Measurements from ENCODE around the gene KRTAP10-5. TPM values are rescaled to one million over a fixed set of nuclear protein-coding genes. Genes with fewer than 3 reads are reported as not detected.
"Not testable (repeated sequence)": the region's sequence is repeated elsewhere in the genome, so short reads cannot be mapped to it uniquely, and the experiment has no call there.

Gene KRTAP10-5
- total RNA-seq, 1 donor, result not detected

DNA sequence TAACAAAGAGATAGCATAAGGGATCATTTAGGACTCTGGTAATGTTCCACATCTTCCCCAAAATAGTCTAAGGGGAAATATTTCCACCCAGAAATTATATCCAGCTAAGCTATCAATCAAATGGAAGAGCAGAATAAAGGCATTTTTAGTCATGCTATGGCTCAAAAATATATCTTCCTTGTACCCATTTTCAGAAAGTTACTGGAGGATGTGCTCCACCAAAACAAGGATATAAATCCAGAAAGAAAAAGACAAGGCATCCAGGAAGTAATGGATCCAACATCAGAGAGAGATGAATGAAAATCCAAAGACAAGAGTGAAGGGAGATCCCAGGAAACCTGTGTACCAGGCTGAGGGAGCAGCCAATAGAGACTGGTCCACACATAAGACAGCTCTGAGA, 28.8 kb upstream of the KRTAP10-5 start:
- no peak overlapping the region for H3K4me3 ChIP-seq (ENCODE audit: low read depth, low read length)
- TF ChIP-seq, protein P1, sequence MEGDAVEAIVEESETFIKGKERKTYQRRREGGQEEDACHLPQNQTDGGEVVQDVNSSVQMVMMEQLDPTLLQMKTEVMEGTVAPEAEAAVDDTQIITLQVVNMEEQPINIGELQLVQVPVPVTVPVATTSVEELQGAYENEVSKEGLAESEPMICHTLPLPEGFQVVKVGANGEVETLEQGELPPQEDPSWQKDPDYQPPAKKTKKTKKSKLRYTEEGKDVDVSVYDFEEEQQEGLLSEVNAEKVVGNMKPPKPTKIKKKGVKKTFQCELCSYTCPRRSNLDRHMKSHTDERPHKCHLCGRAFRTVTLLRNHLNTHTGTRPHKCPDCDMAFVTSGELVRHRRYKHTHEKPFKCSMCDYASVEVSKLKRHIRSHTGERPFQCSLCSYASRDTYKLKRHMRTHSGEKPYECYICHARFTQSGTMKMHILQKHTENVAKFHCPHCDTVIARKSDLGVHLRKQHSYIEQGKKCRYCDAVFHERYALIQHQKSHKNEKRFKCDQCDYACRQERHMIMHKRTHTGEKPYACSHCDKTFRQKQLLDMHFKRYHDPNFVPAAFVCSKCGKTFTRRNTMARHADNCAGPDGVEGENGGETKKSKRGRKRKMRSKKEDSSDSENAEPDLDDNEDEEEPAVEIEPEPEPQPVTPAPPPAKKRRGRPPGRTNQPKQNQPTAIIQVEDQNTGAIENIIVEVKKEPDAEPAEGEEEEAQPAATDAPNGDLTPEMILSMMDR (IDR thresholded peaks at IDR 0.05; ENCODE audit: insufficient read depth, low read length), result no peak
- DNase-seq (ENCODE audit: low read depth), result no peak

DNA sequence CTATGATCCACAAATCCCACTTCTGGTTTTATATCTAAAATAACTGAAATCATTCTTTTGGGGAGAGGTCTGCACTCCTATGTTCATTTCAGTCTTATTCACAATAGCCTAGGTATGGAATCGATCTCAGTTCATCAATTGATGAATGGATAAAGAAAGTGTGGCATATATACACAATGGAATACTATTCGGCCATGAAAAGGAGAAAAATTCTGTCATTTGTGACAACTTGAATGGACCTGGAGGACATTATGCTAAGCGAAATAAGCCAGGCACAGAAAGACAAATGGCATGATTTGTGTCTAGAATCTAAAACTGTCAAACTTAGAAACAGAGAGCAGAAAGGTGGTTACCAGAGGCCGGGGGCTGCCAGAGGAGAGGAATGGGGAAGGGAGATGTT, 26.1 kb upstream of the KRTAP10-5 start:
- H3K4me3 ChIP-seq (ENCODE audit: low read depth, low read length), result no peak overlapping the region
- TF ChIP-seq, protein P1 (IDR thresholded peaks at IDR 0.05; ENCODE audit: insufficient read depth, low read length), result no peak

DNA sequence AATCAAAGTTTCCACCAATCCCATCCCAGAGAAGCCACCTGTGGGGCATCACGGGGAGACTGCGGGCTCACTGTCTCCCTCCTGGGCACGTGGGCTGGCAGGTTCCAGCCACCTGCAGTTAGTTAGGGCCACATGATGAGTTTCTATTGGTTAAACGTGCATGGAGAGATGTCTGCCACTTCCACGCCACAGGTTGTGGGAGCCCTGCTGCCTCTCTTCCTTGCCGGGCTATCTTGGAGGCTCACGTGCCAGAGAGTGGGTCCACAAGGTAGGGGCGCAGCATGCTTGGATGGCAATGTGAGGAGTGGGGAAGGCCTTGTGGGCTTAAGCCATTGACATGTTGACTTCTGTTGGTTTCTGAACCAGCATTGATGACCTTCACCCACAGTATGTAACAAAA, 23.5 kb upstream of the KRTAP10-5 start:
- TF ChIP-seq, protein P1 (IDR thresholded peaks at IDR 0.05; ENCODE audit: insufficient read depth, low read length), result no peak
- DNase-seq (ENCODE audit: low read depth), result no peak
- H3K4me3 ChIP-seq (ENCODE audit: low read depth, low read length), result no peak overlapping the region

More for the DNA sequence above, 26.1 kb upstream of the KRTAP10-5 start:
- DNase-seq (ENCODE audit: low read depth), result no peak

DNA sequence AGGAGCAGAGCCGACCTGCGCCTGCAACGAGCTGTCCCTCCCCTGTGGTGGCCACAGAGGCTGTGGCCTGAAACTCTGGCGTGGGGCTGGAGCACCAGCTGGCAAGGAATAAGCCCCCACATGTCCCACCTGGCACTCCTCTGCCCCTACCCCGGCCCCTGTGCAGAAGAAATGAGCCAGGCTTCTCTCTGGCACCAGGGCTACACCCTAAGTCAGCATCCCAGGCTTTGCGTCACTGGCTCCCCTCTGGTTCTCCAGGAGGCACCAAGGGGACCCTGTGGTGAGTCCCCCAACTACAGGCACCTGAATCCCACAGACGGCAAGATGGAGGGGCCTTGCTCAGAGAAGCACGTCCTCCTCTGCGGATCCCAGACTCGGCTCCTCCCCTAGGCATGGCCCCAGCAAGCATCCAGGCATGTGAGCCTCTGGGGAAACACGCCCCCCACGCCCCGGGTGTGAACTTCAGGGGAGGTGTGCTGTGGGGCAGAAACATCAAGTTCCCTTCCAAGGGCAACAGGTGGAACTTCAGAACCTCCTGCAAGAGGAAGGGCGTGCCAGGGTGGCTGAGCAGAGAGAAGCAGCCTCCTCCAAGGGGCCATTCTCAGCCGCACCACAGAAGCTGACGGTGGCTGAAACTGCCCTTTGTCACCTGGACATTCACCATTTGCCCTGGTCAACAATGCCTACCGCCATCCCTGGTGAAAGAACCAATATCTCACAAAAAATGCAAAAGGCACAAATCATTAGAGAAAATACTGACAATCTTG, 22.9 kb upstream of the KRTAP10-5 start:
- TF ChIP-seq, protein P1 (IDR thresholded peaks at IDR 0.05; ENCODE audit: insufficient read depth, low read length), result no peak
- no peak for DNase-seq (ENCODE audit: low read depth)
- no peak overlapping the region for H3K4me3 ChIP-seq (ENCODE audit: low read depth, low read length)

DNA sequence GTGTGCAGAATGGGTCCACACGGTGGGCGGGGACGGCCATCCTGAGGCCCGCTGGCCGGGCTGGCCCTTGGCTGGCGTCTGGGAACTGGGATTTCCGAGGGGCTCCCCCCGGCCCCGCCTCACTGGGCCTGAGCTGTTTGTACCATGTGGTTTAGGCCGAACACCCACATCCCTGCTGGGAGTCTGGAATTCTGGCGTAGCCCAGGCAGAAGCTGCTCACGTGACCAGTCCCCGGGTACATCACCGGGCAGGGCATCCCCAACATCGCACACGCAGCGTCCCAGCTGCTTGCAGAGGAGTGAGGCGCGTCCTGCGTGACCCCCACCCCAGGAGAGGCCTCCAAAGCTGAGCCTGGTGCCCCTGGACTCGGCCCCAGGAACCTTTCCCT, 22.1 kb upstream of the KRTAP10-5 start:
- TF ChIP-seq, protein P1 (IDR thresholded peaks at IDR 0.05; ENCODE audit: insufficient read depth, low read length), result no peak
- H3K4me3 ChIP-seq (ENCODE audit: low read depth, low read length), result no peak overlapping the region
- no peak for DNase-seq (ENCODE audit: low read depth)

DNA sequence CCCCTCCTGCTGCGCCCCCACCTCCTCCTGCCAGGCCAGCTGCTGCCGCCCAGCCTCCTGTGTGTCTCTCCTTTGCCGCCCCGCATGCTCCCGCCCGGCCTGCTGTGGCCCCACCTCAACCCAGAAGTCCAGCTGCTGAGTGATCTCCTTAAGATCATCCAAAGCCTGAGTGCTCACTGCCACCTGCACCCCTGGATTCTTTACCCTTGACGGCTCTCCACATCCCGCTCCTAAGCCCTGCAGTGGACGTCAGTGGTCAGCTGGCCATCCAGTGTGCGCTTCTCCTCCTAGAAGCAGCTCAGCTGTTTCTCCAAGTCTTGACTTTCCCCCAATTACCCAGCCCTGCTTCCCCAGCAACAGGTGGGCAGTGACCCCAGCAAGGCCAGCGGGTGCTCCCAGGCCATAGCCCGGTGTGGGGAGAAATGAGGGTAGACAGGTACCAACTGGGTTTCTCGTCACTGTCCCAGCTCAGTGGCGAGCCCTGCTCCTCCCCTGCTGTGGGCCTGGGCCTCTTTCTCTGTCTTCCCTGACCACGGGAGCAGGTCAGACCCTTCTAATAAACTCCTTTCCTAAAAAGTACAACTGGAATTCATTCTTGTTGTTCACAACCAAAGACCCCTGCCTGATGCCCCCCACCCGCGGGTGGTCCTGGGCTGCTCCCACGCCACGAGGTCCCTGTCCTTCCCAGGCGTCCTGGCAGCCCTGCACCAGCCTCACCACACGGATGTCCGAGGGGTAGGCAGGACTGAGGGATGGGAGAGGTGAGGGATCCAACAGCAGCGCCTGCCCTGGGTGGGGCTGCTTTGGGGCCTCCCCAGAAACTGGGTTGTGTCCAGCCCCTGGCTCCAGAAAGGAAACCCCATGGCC, 21.4 kb upstream of the KRTAP10-5 start:
- TF ChIP-seq, protein P1 (IDR thresholded peaks at IDR 0.05; ENCODE audit: insufficient read depth, low read length), result no peak
- DNase-seq (ENCODE audit: low read depth), result no peak
- H3K4me3 ChIP-seq (ENCODE audit: low read depth, low read length), result no peak overlapping the region

DNA sequence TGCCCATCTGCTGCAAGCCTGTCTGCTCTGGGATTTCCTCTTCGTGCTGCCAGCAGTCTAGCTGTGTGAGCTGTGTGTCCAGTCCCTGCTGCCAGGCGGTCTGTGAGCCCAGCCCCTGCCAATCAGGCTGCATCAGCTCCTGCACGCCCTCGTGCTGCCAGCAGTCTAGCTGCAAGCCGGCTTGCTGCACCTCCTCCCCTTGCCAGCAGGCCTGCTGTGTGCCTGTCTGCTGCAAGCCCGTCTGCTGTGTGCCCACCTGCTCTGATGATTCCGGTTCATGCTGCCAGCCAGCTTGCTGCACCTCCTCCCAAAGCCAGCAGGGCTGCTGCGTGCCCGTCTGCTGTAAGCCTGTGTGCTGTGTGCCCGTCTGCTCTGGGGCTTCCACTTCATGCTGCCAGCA, 20.7 kb upstream of the KRTAP10-5 start:
- DNase-seq (ENCODE audit: low read depth); H3K4me3 ChIP-seq (ENCODE audit: low read depth, low read length): not testable (repeated sequence)

DNA sequence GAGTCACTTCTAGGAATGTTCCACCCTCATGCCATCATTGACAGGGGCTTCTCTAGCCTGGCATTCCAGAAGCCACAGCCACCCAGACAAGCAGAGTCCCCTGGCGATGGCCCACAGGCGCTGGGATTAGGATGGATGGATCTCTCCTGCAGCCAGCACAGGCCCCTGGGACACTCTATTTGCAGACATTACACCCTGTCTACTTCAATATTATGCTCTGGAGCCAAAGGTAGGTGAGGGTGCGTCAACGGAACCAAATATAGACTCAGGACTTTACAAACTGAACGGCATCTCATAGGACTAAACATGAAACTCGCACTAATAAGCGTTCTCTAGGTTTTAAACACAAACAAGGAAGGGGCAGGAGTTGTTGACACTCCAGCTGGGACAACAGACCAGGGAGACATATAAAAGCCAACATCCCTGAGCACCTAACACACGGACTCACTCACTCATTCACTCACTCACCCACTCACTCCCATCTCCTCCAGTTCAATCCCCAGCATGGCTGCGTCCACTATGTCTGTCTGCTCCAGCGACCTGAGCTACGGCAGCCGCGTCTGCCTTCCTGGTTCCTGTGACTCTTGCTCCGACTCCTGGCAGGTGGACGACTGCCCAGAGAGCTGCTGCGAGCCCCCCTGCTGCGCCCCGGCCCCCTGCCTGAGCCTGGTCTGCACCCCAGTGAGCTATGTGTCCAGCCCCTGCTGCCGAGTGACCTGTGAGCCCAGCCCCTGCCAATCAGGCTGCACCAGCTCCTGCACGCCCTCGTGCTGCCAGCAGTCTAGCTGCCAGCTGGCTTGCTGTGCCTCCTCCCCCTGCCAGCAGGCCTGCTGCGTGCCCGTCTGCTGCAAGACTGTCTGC, 19.9 kb upstream of the KRTAP10-5 start, which contains the start of gene KRTAP10-7:
Gene KRTAP10-7 (plus strand): TSS at position 480 of the 861 bp plus-strand sequence. CDS start 25 bp downstream, at position 505.
- DNase-seq (ENCODE audit: low read depth), result not testable (repeated sequence)

More for the DNA sequence above, 19.9 kb upstream of the KRTAP10-5 start, which contains the start of gene KRTAP10-7:
- H3K4me3 ChIP-seq (ENCODE audit: low read depth, low read length), result not testable (repeated sequence)

All from fibroblast of the aortic adventitia (primary cell).